HUES64 (cell line): ENCODE data around the gene NR1H4.

ENCODE experiments used
- H3K27ac ChIP-seq: 2 replicates; pipeline ENCODE4 v1.7.0; 2013; ENCODE audit warnings: low read depth, low read length, inconsistent platforms
- H3K27me3 ChIP-seq: 2 replicates; pipeline ENCODE4 v1.6.1; 2013; ENCODE audit warnings: mild to moderate bottlenecking, low read length; ENCODE audit not compliant: insufficient read depth
- H3K36me3 ChIP-seq: 2 replicates; pipeline ENCODE4 v1.6.1; 2013; ENCODE audit warnings: mild to moderate bottlenecking, low read length; ENCODE audit not compliant: insufficient read depth
- H3K4me1 ChIP-seq: 2 replicates; pipeline ENCODE4 v1.6.1; 2013; ENCODE audit warnings: mild to moderate bottlenecking, low read length, moderate library complexity; ENCODE audit not compliant: insufficient read depth
- H3K4me3 ChIP-seq: 2 replicates; pipeline ENCODE4 v1.5.1; 2013; ENCODE audit warnings: mild to moderate bottlenecking, low read length, moderate library complexity
- H3K9ac ChIP-seq: 2 replicates; pipeline ENCODE4 v1.6.1; 2013; ENCODE audit warnings: mild to moderate bottlenecking, low read depth, low read length
- H3K9me3 ChIP-seq: 2 replicates; pipeline ENCODE4 v1.6.1; 2013; ENCODE audit warnings: low read depth, low read length; ENCODE audit not compliant: insufficient read depth
- WGBS: fragments of 150-250, 120-280 bp; methylation state at CpG from one replicate; pipeline ENCODE4 v1.1.7; 2013; ENCODE audit warnings: missing lambda C conversion rate; 5-methylcytosine and 5-hydroxymethylcytosine counted together

NR1H4 gene

DNA sequence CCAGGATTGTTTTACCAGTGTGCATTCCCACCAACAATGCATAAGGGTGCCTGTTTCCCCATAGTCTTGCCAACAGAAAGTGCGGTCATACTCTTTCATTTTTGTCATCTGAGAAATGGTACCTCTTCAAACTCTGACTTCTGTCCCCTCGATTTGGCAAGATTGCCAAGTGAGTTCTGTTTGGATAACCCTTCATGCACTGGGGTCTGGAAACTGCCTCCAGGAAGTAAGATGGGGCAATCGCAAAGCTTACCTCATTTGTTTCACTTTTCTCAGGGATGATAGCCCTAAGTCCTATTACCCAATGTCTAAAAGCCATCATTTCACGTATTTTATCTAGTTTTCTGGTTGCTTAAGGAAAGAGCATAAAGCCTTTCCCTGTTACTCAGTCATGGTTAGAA is 28.6 kb upstream of the NR1H4 start:
- Histone ChIP-seq H3K4me3 (no peak overlapping the region), H3K36me3 (no peaks in the 10 kb centered on the region), H3K27me3 (no peaks in the 10 kb centered on the region), H3K9ac (no peak overlapping the region), H3K4me1 (0 out of 2 replicates have a peak, but pooled peaks cover 6% of the 10 kb centered on the region), H3K9me3 (no peaks in the 10 kb centered on the region), H3K27ac (no peak overlapping the region)
- 92% methylated on average over 4 of the region's 4 CpGs for WGBS

DNA sequence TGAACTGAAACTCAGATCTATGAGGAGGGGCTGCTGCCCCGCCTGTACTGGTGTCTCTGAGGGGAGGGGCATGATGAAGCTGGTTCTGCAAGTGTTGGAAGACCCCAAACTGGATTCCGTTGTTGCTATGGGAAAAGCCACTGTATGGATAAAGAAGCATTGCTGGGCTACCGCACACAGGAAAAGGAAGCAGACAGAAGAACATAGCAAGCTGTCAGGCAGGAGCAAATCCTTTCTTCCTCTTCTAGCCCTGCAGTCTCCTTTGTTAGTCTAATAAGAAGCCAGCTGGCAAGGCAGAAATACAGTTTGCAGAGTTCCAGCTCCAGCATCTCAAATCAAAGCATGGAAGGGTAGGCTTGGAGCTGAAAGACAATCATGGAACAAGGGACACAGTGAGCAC is 26.3 kb upstream of the NR1H4 start:
- Histone ChIP-seq H3K9me3 (no peaks in the 10 kb centered on the region), H3K27me3 (no peaks in the 10 kb centered on the region), H3K9ac (no peak overlapping the region), H3K36me3 (no peaks in the 10 kb centered on the region), H3K27ac (no peak overlapping the region), H3K4me3 (no peak overlapping the region), H3K4me1 (0 out of 2 replicates have a peak, but pooled peaks cover 6% of the 10 kb centered on the region)
- WGBS, result 58% methylated on average over 3 of the region's 3 CpGs

DNA sequence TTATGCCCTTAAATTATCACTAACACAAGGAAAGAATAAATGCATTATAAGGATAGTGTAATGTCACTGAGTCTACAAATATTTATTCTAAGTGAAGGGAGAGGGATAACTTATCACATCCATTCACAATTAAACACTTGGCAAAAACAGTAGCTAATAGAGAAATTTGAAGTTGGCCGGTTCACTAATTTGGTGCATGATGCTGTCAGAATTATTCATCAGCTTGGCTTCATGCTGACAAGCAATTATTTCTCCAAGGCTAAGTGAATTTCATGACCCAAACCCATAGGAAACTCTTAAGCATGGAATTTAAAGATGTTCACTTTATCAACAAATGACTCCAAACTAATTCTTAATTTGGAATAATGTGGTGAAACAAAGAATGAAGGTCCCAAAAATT is 25.0 kb upstream of the NR1H4 start:
- WGBS, result 100% methylated on average over 1 of the region's 1 CpG
- no peaks in the 10 kb centered on the region for H3K27me3 ChIP-seq
- no peak overlapping the region for H3K27ac ChIP-seq
- 0 out of 2 replicates have a peak, but pooled peaks cover 6% of the 10 kb centered on the region for H3K4me1 ChIP-seq
- no peaks in the 10 kb centered on the region for H3K36me3 ChIP-seq
- H3K9me3 ChIP-seq, result no peaks in the 10 kb centered on the region
- H3K9ac ChIP-seq, result no peak overlapping the region
- H3K4me3 ChIP-seq, result no peak overlapping the region

DNA sequence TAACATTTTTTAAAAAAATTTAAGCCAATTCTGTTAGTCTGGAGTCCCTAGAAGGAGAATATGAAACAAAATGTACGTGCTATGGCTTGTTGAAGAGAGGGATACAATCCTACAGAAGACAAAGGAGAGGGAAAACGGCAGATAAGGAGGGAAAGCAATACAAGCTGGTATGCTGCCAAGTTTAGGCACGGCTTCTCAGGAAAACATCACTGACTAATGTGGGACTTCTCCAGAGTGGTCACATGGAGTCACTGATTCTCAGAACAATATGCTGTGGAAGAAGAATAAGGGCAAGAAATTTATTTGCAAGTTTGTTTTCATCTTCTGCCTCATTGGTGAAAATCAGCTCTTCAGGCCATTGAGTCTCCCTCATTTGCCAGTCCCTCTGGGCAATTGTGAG is 22.9 kb upstream of the NR1H4 start:
- no peak overlapping the region for H3K27ac ChIP-seq
- H3K4me1 ChIP-seq, result 0 out of 2 replicates have a peak, but pooled peaks cover 6% of the 10 kb centered on the region
- H3K9me3 ChIP-seq, result no peaks in the 10 kb centered on the region
- no peaks in the 10 kb centered on the region for H3K36me3 ChIP-seq
- 96% methylated on average over 3 of the region's 3 CpGs for WGBS
- no peak overlapping the region for H3K4me3 ChIP-seq
- no peaks in the 10 kb centered on the region for H3K27me3 ChIP-seq
- no peak overlapping the region for H3K9ac ChIP-seq

DNA sequence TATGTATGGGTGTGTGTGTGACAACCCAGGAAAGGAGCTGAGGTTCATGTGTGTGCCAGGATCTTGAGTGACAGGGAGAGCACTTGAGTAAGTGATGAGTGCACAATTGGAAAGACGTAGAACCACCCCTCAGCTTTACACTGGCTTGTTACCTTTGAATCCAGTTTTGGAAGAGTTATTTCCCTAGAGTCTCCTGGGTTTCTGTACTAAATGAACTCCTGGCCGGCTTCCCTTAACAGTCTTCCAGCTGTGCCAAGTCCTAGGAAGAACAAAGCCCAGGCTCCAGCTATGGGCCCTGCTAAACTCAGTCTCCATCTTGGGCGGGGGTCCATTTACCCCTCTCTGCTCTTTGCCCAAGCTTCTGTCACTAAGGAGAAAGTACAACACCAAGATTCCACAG is 19.7 kb upstream of the NR1H4 start:
- Histone ChIP-seq H3K27me3 (no peaks in the 10 kb centered on the region), H3K27ac (no peak overlapping the region), H3K9me3 (no peaks in the 10 kb centered on the region), H3K36me3 (no peaks in the 10 kb centered on the region), H3K9ac (no peak overlapping the region), H3K4me3 (no peak overlapping the region), H3K4me1 (no peaks in the 10 kb centered on the region)
- WGBS, result 89% methylated on average over 3 of the region's 3 CpGs

DNA sequence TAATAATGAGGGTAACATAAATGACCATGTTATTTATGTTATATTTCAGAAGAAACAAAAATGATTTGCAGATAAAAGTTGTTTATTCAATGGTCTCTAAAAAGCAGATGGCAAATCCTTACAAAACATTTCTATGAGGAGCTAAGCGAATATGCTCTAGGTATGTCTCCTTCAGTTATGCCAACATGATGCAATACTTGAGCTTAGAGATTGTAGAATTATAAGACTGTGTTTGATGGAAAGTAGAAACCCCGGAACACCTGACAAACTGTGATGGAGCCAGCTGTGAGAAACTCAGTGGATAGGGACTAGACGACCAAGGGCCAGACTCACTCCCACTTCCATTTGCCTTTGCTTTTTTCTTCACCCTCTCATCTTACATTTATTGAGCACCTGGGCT is 17.8 kb upstream of the NR1H4 start:
- Histone ChIP-seq H3K9ac (no peak overlapping the region), H3K4me3 (no peak overlapping the region)
- 87% methylated on average over 3 of the region's 3 CpGs for WGBS

DNA sequence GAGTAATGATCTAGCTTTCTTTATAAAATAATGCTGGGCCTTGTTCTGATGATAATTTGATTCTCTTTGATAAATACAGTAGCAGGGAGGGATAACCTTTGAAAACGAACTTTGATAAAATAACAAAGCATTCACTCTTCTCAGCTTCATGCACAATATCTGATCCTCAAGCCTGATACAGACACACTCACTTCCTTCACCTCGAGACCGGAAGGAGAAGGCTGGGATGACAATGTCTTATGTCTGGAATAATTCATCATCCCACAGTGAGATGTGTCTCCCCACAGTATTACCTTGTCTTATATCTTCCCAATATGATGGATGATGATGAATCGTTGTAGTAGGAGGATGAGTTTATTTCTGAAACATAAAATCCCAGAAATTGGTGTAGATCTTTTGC is 15.5 kb upstream of the NR1H4 start:
- Histone ChIP-seq H3K27me3 (no peaks in the 10 kb centered on the region), H3K4me3 (no peak overlapping the region), H3K9ac (no peak overlapping the region), H3K36me3 (no peaks in the 10 kb centered on the region), H3K4me1 (no peaks in the 10 kb centered on the region), H3K27ac (no peak overlapping the region), H3K9me3 (no peaks in the 10 kb centered on the region)
- 96% methylated on average over 2 of the region's 4 CpGs for WGBS

More for the DNA sequence above, 17.8 kb upstream of the NR1H4 start:
- H3K36me3 ChIP-seq, result no peaks in the 10 kb centered on the region
- no peaks in the 10 kb centered on the region for H3K27me3 ChIP-seq
- H3K9me3 ChIP-seq, result no peaks in the 10 kb centered on the region
- H3K27ac ChIP-seq, result no peak overlapping the region
- H3K4me1 ChIP-seq, result no peaks in the 10 kb centered on the region

DNA sequence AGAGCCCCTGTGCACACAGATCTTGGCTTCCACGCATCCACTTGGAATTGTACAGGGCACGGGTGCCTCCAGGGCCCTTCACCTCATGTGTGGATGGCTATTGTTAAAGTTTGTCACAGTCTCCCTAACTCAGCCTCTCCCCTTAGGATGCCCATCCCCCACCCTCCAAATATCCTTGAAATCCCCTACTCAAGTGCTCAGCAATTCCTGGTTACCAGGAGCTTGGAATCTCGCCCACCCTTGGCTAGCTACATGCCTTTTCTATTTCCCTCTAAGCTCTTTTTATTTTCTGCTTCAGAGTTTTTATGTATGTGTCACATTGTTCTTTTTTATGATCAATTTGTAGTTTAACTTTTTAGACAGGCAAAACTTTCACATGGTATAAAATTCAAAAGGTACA is 13.0 kb upstream of the NR1H4 start:
- no peaks in the 10 kb centered on the region for H3K36me3 ChIP-seq
- no peak overlapping the region for H3K9ac ChIP-seq
- no peak overlapping the region for H3K4me3 ChIP-seq
- H3K4me1 ChIP-seq, result no peaks in the 10 kb centered on the region
- 92% methylated on average over 3 of the region's 3 CpGs for WGBS
- H3K27ac ChIP-seq, result no peak overlapping the region
- H3K9me3 ChIP-seq, result no peaks in the 10 kb centered on the region
- H3K27me3 ChIP-seq, result no peaks in the 10 kb centered on the region

DNA sequence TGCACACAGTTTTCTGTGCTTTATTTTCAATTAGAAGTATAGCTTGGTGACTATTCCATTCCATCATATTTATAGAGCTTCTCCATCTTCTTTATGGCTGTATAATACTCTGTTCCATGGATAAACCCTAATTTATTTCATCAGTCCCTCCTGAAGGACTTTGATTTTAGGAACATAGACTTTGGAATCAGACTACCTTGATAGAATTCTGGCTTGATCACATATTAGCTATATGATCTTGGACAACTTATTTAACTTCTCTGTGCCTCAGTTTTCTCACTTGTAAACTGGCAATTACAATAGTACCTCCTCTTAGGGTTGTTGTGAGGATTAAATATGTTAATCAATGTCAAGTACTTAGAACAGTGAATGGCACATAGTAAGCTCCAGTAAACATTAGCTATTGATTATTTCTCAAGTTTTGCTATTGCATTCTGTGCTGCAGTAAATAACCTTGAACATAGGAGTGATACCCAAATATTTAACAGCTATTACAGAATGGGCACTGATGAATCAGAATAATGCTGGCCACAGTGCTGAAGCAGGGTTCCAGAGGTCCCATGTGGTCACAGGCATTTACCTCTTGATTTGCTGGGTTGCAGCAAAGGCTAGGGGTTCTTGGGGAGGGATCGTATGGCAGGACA is 12.2 kb upstream of the NR1H4 start:
- no peak overlapping the region for H3K27ac ChIP-seq
- no peaks in the 10 kb centered on the region for H3K9me3 ChIP-seq
- no peak overlapping the region for H3K9ac ChIP-seq
- no peaks in the 10 kb centered on the region for H3K4me1 ChIP-seq
- no peaks in the 10 kb centered on the region for H3K27me3 ChIP-seq
- H3K36me3 ChIP-seq, result no peaks in the 10 kb centered on the region
- no peak overlapping the region for H3K4me3 ChIP-seq
- 100% methylated on average over 1 of the region's 1 CpG for WGBS

DNA sequence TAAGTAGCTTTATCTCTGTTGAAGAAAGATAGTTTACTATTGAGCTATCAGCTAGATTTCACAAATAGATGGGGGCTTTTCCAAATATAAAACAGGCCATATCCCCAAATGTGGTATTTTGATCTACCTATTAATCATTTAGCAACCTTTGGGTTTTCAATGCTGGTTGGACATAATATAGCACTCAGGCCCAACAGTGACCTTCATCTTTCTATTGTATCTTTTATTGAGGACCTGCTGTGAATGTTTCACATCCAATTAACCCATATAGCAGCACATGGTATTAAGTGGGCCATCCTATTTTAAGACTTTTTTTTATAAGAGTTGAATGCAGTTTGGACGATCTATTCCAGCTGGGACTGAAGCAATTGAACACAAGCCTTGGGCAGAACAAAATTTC is 10.0 kb upstream of the NR1H4 start:
- Histone ChIP-seq H3K9me3 (no peaks in the 10 kb centered on the region), H3K4me3 (no peak overlapping the region), H3K36me3 (no peaks in the 10 kb centered on the region), H3K9ac (no peak overlapping the region), H3K4me1 (no peaks in the 10 kb centered on the region), H3K27me3 (no peaks in the 10 kb centered on the region), H3K27ac (no peak overlapping the region)
- 92% methylated on average over 1 of the region's 1 CpG for WGBS

DNA sequence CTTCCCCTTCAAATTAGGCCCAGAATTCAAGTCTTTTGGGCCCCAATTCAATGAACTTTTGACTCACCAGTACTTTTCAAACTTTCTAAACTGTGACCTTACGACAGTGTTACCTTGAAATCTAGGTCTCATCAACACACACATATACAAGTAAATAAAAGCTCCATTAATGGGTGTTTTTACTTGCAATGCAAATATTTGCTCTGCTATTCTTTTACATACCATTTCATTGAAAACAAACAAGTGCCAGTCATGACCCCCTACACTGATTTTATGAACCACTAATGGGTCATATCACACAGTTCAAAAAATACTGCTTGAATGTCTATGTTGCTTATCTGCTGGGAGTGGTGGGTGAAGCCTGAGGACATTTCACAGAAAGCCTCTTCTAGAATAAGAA is 9.1 kb upstream of the NR1H4 start:
- Histone ChIP-seq H3K4me1 (no peaks in the 10 kb centered on the region), H3K9ac (no peak overlapping the region), H3K9me3 (no peaks in the 10 kb centered on the region), H3K36me3 (no peaks in the 10 kb centered on the region), H3K4me3 (no peak overlapping the region), H3K27ac (no peak overlapping the region), H3K27me3 (no peaks in the 10 kb centered on the region)
- 88% methylated on average over 1 of the region's 1 CpG for WGBS

DNA sequence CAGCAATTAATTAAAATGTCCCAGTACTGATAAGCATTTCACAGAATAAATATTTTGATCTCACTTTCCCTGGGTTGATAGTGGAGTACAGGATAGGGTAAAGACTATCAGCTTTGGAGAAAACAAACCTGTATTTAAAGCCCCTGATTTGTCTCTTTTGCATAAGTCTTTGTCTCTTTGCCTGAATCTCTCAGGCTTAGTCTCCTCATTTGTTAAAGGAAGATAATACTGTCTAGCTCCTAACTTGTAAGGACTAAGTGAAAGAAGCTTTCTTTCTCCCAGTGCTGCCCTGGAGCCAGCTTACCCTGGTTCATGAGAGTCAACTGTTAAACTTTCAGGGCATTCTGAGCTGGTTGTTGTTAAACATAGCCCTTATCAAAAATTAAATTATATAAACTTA is 5.5 kb upstream of the NR1H4 start:
- no peak overlapping the region for H3K27ac ChIP-seq
- no peaks in the 10 kb centered on the region for H3K4me1 ChIP-seq
- no peak overlapping the region for H3K9ac ChIP-seq
- no peak overlapping the region for H3K4me3 ChIP-seq
- no peaks in the 10 kb centered on the region for H3K36me3 ChIP-seq
- H3K9me3 ChIP-seq, result no peaks in the 10 kb centered on the region
- H3K27me3 ChIP-seq, result no peaks in the 10 kb centered on the region
